ENCODE data around the gene GPX2.

GRCh38 chr14:64910847-64911495, 31.6 kb downstream of the GPX2 start:
- TF ChIP-seq FOXM1 (IDR thresholded peaks at IDR 0.05; ENCODE audit: borderline replicate concordance): no peak
- TF ChIP-seq SUZ12 (IDR thresholded peaks at IDR 0.05): no peak
- TF ChIP-seq ELF4 (IDR thresholded peaks at IDR 0.05): no peak
